GM23338 (cell line): ENCODE results near the gene RBP5. TPM values are rescaled to one million over a fixed set of nuclear protein-coding genes. Genes with fewer than 3 reads are reported as not detected.
A peak's percentile ranks its signal among the peaks of the same experiment; 100 is the strongest.

Experiments used
- ATAC-seq: fragments of 200-7000 bp; cut with Tn5 transposase; 3 replicates; pipeline ENCODE4 v1.9.1; 2020
- DNase-seq: peaks from one replicate; pipeline ENCODE4 v3.0.0-alpha.2; 2015; ENCODE audit warnings: low spot score
- H2AFZ ChIP-seq: fragments of 200-600 bp; sonication (generic); 2 replicates; pipeline ENCODE4 v1.8.0; 2016; ENCODE audit warnings: antibody characterized with exemption, mild to moderate bottlenecking, moderate library complexity
- H3F3A ChIP-seq: fragments of 200-600 bp; sonication (generic); replicated peaks from 2 replicates; pipeline ENCODE4 v1.8.0; 2017; ENCODE audit warnings: antibody characterized with exemption, mixed run types, low read depth
- H3K27ac ChIP-seq: fragments of 200-600 bp; sonication (generic); 2 replicates; pipeline ENCODE4 v1.6.1; 2016; ENCODE audit warnings: low read depth
- H3K27me3 ChIP-seq: fragments of 200-600 bp; sonication (generic); 2 replicates; pipeline ENCODE4 v1.8.0; 2016; ENCODE audit warnings: mild to moderate bottlenecking, mixed run types, moderate library complexity; ENCODE audit not compliant: insufficient read depth
- H3K36me3 ChIP-seq: fragments of 200-600 bp; sonication (generic); 2 replicates; pipeline ENCODE4 v1.8.0; 2016; ENCODE audit warnings: mild to moderate bottlenecking; ENCODE audit not compliant: insufficient read depth
- H3K4me1 ChIP-seq: fragments of 200-600 bp; sonication (generic); 2 replicates; pipeline ENCODE4 v1.8.0; 2016; ENCODE audit warnings: mild to moderate bottlenecking, moderate library complexity; ENCODE audit not compliant: insufficient read depth
- H3K4me2 ChIP-seq: fragments of 200-600 bp; sonication (generic); 2 replicates; pipeline ENCODE4 v1.7.1; 2017; ENCODE audit warnings: mixed run types
- H3K4me3 ChIP-seq: fragments of 200-600 bp; sonication (generic); 2 replicates; pipeline ENCODE4 v1.6.1; 2016; ENCODE audit warnings: mixed run types
- H3K79me2 ChIP-seq: fragments of 200-600 bp; sonication (generic); replicated peaks from 2 replicates; pipeline ENCODE4 v1.8.0; 2017; ENCODE audit warnings: mild to moderate bottlenecking; ENCODE audit not compliant: insufficient read depth
- H3K9me2 ChIP-seq: fragments of 200-600 bp; sonication (generic); 2 replicates; pipeline ENCODE4 v1.8.0; 2017; ENCODE audit not compliant: insufficient read depth
- H4K20me1 ChIP-seq: fragments of 200-600 bp; sonication (generic); replicated peaks from 2 replicates; pipeline ENCODE4 v1.8.0; 2017; ENCODE audit warnings: mild to moderate bottlenecking; ENCODE audit not compliant: insufficient read depth
- H3K27ac Mint-ChIP-seq: 2 replicates; pipeline ENCODE4 v1.8.0; 2020; ENCODE audit warnings: inconsistent platforms, mild to moderate bottlenecking, moderate library complexity, mixed read lengths
- H3K27me3 Mint-ChIP-seq: 3 replicates; pipeline ENCODE4 v1.8.0; 2022; ENCODE audit warnings: low read depth, mild to moderate bottlenecking, moderate library complexity, mixed read lengths, inconsistent platforms; ENCODE audit not compliant: insufficient read depth, poor library complexity
- H3K36me3 Mint-ChIP-seq: 3 replicates; pipeline ENCODE4 v1.8.0; 2021; ENCODE audit warnings: low read depth, mild to moderate bottlenecking, inconsistent platforms, moderate library complexity, mixed read lengths
- H3K4me1 Mint-ChIP-seq: 3 replicates; pipeline ENCODE4 v1.8.0; 2020; ENCODE audit warnings: mild to moderate bottlenecking, inconsistent platforms, mixed read lengths
- H3K4me3 Mint-ChIP-seq: 3 replicates; pipeline ENCODE4 v1.8.0; 2021; ENCODE audit warnings: moderate library complexity, mild to moderate bottlenecking, inconsistent platforms, mixed read lengths
- H3K9me3 Mint-ChIP-seq: 3 replicates; pipeline ENCODE4 v1.8.0; 2020; ENCODE audit warnings: moderate library complexity, mild to moderate bottlenecking, inconsistent platforms, mixed read lengths
- CREB1 ChIP-seq: fragments of 250-450 bp; sonication (Bioruptor Pico); IDR thresholded peaks from 2 replicates; pipeline ENCODE4 v1.5.0; 2020; ENCODE audit warnings: low read depth, mild to moderate bottlenecking, moderate library complexity
- EZH2phosphoT487 ChIP-seq: fragments of 200-600 bp; sonication (generic); IDR thresholded peaks from one replicate; pipeline ENCODE4 v1.8.1; 2018; ENCODE audit warnings: antibody characterized with exemption; ENCODE audit not compliant: unreplicated experiment
- NANOG ChIP-seq: IDR thresholded peaks from 2 replicates; pipeline ENCODE4 v1.6.1; 2016; ENCODE audit warnings: antibody characterized with exemption, borderline replicate concordance
- ZNF114 ChIP-seq: fragments of 250-450 bp; sonication (Bioruptor Pico); IDR thresholded peaks from 2 replicates; pipeline ENCODE4 v1.5.0; 2020; ENCODE audit warnings: mild to moderate bottlenecking, moderate library complexity
- polyA plus RNA-seq: library from polyadenylated mRNA; unstranded; fragments of >200 nt; fragmentation: Nextera tagmentation; extraction: Ambion mirVana; gene quantifications from 2 replicates; pipeline ENCODE4 v1.2.1, GENCODE V29; 2016
- total RNA-seq: library from RNA; depleted of rRNA; stranded (reverse); fragments of >200 nt; shearing (Covaris generic); gene quantifications from 2 replicates; pipeline ENCODE4 v1.2.3, GENCODE V29; 2014
- TF ChIP-seq, protein P1 (sequence below): IDR thresholded peaks from one replicate; pipeline ENCODE4 v1.6.1; 2018; ENCODE audit warnings: antibody characterized with exemption; ENCODE audit not compliant: unreplicated experiment
- TF ChIP-seq, protein P2 (sequence below), 2 experiments: fragments of 200-600 bp in 1 of 2; sonication (generic) in 1 of 2; conservative IDR thresholded peaks; 2 replicates each; pipeline versions ENCODE4 v1.5.1 to v1.6.1; 2016 to 2017; ENCODE audit warnings: antibody characterized with exemption in 2 of 2, low read depth in 2 of 2, mild to moderate bottlenecking in 2 of 2, moderate library complexity in 1 of 2
- TF ChIP-seq, protein P3 (sequence below): fragments of 250-450 bp; sonication (Bioruptor Pico); IDR thresholded peaks from 2 replicates; pipeline ENCODE4 v1.5.0; 2020; ENCODE audit warnings: mild to moderate bottlenecking, moderate library complexity

The RBP5 gene
- total and polyA plus RNA-seq, 2 experiments from 2014 or later, result 1.2 to 3.0 TPM

DNA sequence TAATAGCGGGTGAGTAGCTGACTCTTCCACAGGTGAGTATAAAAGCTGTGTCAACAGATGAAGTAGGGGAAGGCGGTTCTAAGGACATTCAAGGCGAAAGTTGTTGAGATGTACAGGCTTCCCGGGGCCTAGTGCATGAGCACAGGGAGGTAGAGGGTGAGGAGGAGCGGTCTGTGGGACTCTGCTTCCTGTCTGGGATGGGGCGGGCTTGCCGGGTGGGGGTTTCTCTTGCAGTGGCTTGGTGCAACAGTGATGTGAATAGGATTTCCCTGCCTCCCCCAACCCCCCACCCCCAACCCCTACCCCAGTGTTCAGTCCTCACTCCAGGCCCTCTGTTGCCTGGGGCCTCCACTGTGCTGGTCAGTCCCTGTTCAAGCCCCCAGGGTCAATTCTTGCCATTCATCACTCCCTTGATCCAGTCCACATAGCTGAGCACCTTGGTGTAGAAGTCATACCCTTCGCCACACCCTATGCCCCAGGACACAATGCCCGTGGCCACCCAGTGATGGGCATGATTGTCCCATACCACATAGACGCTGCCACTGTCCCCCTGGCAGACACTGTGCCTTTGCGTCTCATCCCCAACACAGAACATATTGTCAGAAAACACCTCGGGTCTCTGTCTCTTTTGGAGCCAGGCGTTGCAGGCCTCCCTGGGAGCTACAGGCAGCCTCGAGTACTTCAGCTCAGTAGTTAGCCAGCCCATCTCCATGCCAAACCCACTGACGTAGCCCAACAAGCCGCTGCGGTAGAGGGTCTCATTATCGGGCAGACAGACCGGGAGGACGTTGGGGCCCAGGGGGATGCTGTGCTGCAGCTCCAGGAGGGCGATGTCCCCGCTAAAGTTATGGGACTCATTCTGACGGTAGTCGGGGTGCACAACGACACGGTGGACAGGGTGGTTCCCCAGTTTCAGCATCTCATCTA, 32.4 kb downstream of the RBP5 start:
- no peak overlapping the region for H3K4me3 Mint-ChIP-seq
- DNase-seq, result peak; percentile 17
- H3K9me2 ChIP-seq, result no peaks in the 10 kb centered on the region
- H3K4me2 ChIP-seq, result peak overlapping the region; percentile 36; the same call in 1 of the 2 replicates
- no peak overlapping the region for H3K27ac Mint-ChIP-seq
- H4K20me1 ChIP-seq, result no peaks in the 10 kb centered on the region; the same call in 1 of the 2 replicates
- peaks cover 9% of the 10 kb centered on the region for H3K4me1 ChIP-seq
- peaks cover 16% of the 10 kb centered on the region; the same call in 2 of the 3 replicates for H3K36me3 Mint-ChIP-seq
- peaks cover 16% of the 10 kb centered on the region for H3K27me3 Mint-ChIP-seq
- no peak overlapping the region for H2AFZ ChIP-seq
- no peaks in the 10 kb centered on the region for H3F3A ChIP-seq
- no peak overlapping the region for H3K4me3 ChIP-seq
- ATAC-seq, result no peak; the same call in 2 of the 3 replicates
- H3K36me3 ChIP-seq, result no peaks in the 10 kb centered on the region
- peaks cover 19% of the 10 kb centered on the region for H3K4me1 Mint-ChIP-seq
- no peaks in the 10 kb centered on the region for H3K79me2 ChIP-seq
- H3K27me3 ChIP-seq, result no peaks in the 10 kb centered on the region
- no peak for TF ChIP-seq NANOG
- no peak for TF ChIP-seq EZH2phosphoT487
- peak overlapping the region; percentile 55; the same call in 1 of the 2 replicates for H3K27ac ChIP-seq
- no peaks in the 10 kb centered on the region for H3K9me3 Mint-ChIP-seq

DNA sequence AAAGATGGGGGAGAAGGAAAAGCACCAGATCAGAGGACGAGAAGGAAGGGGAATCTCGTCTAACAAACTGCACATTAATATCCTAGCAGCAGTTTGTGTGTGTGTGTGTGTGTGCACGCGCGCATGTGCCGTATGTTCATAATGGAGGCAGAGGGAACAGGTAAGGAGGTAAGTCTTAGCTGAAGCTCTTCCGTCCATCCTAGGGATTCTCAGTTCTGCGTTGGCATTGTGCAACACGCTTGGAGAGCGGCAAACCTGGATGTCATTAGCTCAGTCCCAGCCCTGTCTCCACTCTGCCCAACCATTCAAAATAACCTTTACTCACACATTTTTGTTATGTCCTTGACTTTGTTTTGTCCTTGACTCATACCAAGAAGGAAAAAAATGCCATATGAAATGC, 34.8 kb downstream of the RBP5 start:
- Histone ChIP-seq H3K79me2 (no peaks in the 10 kb centered on the region), H3K36me3 (no peaks in the 10 kb centered on the region), H3K4me2 (no peak overlapping the region), H3F3A (no peaks in the 10 kb centered on the region), H2AFZ (no peak overlapping the region), H3K27me3 (no peaks in the 10 kb centered on the region), H3K4me3 (no peak overlapping the region), H3K27ac (no peak overlapping the region), H3K4me1 (peaks cover 20% of the 10 kb centered on the region), H4K20me1 (no peaks in the 10 kb centered on the region), H3K9me2 (0 out of 2 replicates have a peak, but pooled peaks cover 3% of the 10 kb centered on the region)
- peaks cover 32% of the 10 kb centered on the region for H3K4me1 Mint-ChIP-seq
- peaks cover 13% of the 10 kb centered on the region for H3K36me3 Mint-ChIP-seq
- no peak overlapping the region; the same call in 2 of the 3 replicates for H3K4me3 Mint-ChIP-seq
- ATAC-seq (no peak), DNase-seq (no peak)
- H3K27ac Mint-ChIP-seq, result no peak overlapping the region
- peaks cover 18% of the 10 kb centered on the region for H3K27me3 Mint-ChIP-seq
- H3K9me3 Mint-ChIP-seq, result no peaks in the 10 kb centered on the region
- TF ChIP-seq, protein P1, sequence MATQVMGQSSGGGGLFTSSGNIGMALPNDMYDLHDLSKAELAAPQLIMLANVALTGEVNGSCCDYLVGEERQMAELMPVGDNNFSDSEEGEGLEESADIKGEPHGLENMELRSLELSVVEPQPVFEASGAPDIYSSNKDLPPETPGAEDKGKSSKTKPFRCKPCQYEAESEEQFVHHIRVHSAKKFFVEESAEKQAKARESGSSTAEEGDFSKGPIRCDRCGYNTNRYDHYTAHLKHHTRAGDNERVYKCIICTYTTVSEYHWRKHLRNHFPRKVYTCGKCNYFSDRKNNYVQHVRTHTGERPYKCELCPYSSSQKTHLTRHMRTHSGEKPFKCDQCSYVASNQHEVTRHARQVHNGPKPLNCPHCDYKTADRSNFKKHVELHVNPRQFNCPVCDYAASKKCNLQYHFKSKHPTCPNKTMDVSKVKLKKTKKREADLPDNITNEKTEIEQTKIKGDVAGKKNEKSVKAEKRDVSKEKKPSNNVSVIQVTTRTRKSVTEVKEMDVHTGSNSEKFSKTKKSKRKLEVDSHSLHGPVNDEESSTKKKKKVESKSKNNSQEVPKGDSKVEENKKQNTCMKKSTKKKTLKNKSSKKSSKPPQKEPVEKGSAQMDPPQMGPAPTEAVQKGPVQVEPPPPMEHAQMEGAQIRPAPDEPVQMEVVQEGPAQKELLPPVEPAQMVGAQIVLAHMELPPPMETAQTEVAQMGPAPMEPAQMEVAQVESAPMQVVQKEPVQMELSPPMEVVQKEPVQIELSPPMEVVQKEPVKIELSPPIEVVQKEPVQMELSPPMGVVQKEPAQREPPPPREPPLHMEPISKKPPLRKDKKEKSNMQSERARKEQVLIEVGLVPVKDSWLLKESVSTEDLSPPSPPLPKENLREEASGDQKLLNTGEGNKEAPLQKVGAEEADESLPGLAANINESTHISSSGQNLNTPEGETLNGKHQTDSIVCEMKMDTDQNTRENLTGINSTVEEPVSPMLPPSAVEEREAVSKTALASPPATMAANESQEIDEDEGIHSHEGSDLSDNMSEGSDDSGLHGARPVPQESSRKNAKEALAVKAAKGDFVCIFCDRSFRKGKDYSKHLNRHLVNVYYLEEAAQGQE, result no peak
- TF ChIP-seq CREB1 (CRISPR knock-in tag) (no peak), EZH2phosphoT487 (no peak), ZNF114 (CRISPR knock-in tag) (no peak)
- TF ChIP-seq, protein P2, sequence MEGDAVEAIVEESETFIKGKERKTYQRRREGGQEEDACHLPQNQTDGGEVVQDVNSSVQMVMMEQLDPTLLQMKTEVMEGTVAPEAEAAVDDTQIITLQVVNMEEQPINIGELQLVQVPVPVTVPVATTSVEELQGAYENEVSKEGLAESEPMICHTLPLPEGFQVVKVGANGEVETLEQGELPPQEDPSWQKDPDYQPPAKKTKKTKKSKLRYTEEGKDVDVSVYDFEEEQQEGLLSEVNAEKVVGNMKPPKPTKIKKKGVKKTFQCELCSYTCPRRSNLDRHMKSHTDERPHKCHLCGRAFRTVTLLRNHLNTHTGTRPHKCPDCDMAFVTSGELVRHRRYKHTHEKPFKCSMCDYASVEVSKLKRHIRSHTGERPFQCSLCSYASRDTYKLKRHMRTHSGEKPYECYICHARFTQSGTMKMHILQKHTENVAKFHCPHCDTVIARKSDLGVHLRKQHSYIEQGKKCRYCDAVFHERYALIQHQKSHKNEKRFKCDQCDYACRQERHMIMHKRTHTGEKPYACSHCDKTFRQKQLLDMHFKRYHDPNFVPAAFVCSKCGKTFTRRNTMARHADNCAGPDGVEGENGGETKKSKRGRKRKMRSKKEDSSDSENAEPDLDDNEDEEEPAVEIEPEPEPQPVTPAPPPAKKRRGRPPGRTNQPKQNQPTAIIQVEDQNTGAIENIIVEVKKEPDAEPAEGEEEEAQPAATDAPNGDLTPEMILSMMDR (conservative IDR thresholded peaks at IDR 0.05; ENCODE audit: low read depth in 2 of 2), result no peak
- TF ChIP-seq, protein P3, sequence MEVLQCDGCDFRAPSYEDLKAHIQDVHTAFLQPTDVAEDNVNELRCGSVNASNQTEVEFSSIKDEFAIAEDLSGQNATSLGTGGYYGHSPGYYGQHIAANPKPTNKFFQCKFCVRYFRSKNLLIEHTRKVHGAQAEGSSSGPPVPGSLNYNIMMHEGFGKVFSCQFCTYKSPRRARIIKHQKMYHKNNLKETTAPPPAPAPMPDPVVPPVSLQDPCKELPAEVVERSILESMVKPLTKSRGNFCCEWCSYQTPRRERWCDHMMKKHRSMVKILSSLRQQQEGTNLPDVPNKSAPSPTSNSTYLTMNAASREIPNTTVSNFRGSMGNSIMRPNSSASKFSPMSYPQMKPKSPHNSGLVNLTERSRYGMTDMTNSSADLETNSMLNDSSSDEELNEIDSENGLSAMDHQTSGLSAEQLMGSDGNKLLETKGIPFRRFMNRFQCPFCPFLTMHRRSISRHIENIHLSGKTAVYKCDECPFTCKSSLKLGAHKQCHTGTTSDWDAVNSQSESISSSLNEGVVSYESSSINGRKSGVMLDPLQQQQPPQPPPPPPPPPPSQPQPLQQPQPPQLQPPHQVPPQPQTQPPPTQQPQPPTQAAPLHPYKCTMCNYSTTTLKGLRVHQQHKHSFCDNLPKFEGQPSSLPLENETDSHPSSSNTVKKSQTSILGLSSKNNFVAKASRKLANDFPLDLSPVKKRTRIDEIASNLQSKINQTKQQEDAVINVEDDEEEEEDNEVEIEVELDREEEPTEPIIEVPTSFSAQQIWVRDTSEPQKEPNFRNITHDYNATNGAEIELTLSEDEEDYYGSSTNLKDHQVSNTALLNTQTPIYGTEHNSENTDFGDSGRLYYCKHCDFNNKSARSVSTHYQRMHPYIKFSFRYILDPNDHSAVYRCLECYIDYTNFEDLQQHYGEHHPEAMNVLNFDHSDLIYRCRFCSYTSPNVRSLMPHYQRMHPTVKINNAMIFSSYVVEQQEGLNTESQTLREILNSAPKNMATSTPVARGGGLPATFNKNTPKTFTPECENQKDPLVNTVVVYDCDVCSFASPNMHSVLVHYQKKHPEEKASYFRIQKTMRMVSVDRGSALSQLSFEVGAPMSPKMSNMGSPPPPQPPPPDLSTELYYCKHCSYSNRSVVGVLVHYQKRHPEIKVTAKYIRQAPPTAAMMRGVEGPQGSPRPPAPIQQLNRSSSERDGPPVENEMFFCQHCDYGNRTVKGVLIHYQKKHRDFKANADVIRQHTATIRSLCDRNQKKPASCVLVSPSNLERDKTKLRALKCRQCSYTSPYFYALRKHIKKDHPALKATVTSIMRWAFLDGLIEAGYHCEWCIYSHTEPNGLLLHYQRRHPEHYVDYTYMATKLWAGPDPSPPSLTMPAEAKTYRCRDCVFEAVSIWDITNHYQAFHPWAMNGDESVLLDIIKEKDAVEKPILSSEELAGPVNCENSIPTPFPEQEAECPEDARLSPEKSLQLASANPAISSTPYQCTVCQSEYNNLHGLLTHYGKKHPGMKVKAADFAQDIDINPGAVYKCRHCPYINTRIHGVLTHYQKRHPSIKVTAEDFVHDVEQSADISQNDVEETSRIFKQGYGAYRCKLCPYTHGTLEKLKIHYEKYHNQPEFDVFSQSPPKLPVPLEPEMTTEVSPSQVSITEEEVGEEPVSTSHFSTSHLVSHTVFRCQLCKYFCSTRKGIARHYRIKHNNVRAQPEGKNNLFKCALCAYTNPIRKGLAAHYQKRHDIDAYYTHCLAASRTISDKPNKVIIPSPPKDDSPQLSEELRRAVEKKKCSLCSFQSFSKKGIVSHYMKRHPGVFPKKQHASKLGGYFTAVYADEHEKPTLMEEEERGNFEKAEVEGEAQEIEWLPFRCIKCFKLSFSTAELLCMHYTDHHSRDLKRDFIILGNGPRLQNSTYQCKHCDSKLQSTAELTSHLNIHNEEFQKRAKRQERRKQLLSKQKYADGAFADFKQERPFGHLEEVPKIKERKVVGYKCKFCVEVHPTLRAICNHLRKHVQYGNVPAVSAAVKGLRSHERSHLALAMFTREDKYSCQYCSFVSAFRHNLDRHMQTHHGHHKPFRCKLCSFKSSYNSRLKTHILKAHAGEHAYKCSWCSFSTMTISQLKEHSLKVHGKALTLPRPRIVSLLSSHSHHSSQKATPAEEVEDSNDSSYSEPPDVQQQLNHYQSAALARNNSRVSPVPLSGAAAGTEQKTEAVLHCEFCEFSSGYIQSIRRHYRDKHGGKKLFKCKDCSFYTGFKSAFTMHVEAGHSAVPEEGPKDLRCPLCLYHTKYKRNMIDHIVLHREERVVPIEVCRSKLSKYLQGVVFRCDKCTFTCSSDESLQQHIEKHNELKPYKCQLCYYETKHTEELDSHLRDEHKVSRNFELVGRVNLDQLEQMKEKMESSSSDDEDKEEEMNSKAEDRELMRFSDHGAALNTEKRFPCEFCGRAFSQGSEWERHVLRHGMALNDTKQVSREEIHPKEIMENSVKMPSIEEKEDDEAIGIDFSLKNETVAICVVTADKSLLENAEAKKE (CRISPR knock-in tag), result no peak
